Stimulated activated CD8-positive, alpha-beta memory T cell treated with anti-CD3 and anti-CD28 coated beads, Interleukin-7, amount 100 ng/mL, for 1 hour (primary cell): ENCODE measurements around the gene DMC1.
"Not testable (repeated sequence)": the region's sequence is repeated elsewhere in the genome, so short reads cannot be mapped to it uniquely, and the experiment has no call there.

Experiments used
- DNase-seq, 2 donors: peaks; one replicate each; pipeline ENCODE4 v3.0.0-alpha.2; 2020; ENCODE audit warnings: low read depth in 2 of 2

The DMC1 gene, protein sequence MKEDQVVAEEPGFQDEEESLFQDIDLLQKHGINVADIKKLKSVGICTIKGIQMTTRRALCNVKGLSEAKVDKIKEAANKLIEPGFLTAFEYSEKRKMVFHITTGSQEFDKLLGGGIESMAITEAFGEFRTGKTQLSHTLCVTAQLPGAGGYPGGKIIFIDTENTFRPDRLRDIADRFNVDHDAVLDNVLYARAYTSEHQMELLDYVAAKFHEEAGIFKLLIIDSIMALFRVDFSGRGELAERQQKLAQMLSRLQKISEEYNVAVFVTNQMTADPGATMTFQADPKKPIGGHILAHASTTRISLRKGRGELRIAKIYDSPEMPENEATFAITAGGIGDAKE

DNA sequence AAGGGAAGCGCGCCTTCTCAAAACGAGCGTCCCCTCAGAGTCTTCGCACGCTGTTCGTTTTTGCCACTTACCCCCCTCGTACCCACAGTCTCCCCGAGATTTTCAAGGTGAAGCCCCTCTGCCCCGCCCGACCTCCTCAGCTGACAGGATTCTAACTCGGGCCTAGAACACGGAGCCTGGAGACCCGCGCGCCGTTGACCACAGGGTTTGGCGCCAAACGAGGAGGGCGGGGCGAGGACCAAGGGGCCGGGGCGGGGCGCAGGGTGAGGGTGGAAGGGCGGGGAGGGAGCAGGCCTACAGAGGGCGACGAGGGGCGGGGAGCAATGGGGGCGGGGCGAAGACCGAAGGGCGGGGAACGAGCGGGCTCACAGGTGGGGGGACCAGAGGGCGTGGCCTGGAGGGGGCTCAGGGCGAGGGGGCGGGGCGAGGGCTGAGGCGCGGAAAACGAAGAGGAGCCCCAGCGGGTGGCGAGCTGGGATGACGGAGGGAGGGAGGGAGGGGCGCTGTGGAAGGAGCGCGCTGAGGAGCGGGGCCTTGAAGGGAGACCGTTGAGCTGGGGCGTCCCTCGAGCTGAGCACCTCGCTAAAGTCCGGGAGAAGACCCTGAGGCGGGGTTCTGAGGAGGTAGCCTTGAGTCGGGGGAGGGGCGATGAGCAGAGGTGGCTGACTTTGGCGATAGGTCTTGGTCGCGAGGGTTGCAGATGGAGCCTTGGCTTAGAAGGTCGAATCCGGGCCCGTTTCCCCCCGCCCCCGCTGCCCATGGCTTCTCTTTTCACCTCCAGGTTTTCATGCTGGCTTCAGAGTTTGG, at the start of gene DMC1:
Gene DMC1, minus strand, starts transcription at position 212 of the 807 bp plus-strand sequence. CDS start 1,927 bp downstream, outside the sequence.
- DNase-seq, result peak; percentile 91 to 97

DNA sequence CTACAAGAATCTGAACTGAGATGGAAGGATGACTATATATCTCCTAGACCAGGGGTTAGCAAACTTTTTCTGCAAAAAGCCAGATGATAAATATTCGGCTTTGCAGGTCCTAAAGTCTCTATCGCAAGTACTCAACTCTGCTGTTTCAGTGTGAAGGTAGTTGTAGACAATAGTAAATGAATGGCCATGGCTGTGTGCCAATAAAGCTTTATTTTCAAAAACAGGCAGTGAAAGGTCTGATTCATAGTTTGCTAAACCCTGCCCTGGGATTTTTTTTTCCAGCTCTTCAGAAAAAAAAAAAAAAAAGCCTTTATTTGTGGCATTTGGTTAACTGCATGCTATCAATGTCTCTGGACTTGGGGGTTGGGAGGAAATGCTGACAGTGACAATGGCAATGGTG, 48.7 kb upstream of the DMC1 start:
- DNase-seq, result no peak

DNA sequence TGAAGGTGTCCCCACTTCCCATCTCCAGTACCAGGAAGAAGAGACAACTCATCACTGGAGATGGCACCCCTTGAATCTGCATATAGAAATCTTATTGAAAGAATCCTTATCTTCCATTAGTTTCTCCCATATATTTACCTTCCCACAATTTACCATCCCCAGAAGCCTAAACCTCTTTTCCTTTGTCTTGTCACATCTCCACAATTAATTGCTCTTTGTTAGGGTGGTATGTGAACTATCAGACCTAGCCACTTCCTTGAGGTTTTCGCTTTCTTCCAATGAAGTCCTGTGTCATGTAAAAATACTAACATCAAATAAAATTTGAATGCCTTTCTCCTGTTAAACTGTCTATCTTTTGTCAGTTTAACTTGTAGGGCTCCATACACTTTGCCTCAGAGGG, 48.3 kb upstream of the DMC1 start:
- no peak for DNase-seq

DNA sequence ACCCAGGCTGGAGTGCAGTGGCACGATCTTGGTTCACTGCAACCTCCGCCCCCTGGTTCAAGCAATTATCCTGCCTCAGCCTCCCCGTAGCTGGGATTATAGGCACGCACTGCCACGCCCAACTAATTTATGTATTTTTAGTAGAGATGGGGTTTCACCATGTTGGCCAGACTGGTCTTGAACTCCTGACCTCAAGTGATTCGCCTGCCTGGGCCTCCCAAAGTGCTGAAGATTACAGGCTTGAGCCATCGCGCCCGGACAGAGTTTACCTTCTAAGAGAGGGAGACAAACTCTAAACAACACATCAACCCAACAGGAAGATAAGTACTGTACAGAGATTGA, 45.1 kb upstream of the DMC1 start:
- DNase-seq, result not testable (repeated sequence)

DNA sequence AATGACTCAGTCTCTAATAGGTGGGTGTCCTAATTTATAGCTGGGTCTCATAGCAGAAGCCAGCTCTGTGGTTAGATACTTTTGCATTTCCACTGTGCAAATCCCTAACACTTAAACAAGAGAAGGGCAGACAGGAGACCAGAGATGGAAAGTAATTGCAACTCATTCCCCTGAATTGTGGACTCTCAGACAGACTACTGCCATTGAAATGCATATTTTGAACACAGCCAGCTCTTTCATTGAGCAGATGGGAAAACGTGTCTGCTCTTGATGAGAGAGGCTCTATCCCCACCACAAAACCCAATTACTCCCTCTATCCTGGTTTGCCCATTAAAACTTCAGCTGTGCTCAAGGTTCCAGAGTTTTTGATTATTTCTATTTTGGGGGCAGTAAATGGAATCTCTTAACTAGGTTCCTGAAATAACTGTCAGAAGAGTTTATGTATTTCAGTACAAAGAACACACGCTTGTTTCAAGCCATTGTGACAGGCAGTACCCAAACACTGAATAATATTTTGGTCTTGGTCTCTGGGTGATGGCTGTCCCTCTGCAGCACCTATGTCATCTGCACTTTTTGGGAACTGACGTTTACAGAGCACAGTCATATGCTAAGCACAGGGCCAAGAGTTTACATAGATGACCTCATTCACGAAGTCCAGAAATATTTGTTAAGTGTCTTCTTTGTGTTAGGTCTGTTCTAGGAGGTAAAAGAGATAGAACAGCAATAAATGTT, 44.5 kb upstream of the DMC1 start:
- no peak for DNase-seq

DNA sequence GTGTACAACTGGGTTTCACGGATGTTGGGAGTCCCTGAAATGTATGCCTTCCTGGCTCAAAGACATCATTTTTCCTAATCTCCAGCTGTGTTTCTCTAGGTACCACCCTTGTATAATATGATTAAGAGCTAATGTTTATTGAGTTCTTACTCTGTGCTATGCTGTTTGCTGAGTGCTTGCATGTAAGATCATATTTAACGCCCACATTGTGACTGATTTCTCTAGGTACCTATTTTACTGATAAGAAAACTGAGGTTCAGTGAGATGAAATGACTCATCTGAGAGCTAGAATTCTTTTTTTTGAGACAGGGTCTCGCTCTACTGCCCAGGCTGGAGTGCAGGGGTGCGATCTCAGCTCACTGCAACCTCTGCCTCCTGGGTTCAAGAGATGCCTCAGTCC, 43.6 kb upstream of the DMC1 start:
- DNase-seq, result no peak

DNA sequence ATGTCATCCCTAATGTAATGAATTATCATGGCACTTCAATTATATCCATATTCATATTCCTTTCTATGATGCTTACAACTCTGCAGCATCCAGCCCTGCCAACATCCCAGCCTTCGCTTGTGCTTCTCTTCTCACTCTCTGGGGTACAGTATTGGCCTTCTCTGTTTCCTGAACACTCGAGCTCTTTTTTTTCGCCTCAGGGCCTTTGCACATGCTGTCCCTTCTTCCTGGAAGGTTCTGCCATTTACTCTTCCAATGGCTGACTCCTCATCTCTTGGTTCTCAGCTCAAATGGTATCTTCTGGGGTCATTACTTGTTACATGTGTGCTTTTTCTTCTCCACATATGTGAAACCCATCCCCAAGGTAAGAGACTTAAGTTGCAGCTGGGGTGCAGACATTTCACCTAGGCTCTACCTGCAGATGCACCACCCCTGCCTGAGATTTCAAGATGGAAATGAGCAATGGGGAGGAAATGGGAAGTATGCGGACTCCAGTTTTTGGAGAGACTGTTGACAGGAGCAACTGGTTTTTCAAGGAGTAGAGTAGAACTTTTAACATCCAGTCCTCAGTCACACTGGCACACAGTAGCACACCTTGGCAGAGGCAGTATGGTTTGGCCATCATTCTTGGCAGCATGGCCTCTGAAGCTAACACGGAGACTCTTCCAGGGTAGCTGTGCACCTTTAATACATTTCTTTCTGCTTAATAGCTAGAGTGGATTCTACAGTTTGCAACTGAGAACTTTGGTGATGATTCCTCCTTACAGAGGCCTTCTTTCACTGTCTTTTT, 42.4 kb upstream of the DMC1 start:
- no peak for DNase-seq

DNA sequence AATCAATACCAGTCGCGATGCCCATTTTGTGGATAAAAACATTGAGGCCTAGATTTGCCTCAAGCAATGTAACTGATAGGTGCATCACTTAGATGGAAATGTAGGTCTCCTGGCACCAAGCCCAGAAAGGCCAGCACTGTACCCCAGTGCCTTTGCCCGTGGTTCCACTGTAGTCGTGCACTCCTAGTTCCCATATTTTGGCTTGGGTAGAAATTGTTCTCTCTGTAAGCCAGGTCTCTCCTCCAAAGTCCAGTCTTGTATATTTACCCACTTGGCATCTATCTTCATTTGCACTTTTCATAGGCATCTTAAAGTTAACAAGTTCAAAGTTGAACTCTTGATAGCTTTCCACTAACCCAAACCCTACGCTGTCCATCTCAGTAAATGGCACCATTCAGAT, 41.6 kb upstream of the DMC1 start:
- DNase-seq, result no peak

DNA sequence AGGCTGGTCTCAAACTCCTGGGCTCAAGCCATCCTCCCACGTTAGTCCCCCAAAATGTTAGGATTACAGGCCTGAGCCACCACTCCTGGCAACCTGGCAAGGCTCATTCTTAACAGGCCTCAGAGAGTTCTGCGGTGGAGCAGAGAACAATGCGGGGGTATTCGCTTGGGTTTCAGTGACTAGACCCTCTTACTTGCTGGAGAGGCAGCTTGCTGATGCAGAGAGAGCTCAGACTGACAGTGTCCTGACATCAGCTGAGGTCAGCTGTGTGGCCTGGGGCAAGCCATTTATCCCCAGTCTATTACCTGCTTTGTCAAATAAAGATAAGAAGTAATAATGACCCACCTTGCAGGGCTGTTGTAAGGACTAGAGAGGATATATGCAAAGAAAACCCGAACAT, 40.3 kb upstream of the DMC1 start:
- no peak for DNase-seq

DNA sequence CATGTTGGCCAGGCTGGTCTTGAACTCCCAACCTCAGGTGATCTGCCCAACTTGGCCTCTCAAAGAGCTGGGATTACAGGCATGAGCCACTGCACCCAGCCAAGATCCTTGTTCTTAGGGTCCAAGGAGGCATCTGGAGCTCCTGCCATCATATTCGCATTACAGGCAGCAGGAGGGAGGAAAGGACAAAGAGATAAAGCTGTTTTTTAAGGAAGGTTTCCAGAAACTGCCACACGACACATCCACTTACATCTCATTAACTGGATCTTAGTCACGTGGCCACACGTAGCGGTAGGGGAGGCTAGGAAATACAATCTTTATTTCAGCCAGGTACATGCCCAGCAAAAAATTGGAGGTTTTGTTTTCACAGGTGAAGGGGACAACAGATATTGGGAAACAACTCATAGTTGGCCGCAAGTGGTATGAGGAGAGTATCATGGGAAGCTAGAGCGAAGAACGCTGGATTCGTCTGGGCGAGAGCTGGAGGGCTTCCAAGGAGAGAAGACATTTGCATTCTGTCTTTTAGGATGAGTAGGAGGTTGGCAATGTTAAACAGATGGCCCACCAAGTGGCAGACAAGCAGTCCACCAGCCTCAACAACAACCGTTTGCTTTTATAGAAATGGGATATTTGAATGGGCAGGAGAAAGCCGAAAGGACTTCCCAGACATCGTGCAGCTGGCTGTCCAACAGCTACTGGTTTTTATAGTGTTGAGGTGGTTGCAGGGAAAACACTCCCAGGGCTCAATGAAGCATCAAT, 39.2 kb upstream of the DMC1 start:
- DNase-seq, result no peak

DNA sequence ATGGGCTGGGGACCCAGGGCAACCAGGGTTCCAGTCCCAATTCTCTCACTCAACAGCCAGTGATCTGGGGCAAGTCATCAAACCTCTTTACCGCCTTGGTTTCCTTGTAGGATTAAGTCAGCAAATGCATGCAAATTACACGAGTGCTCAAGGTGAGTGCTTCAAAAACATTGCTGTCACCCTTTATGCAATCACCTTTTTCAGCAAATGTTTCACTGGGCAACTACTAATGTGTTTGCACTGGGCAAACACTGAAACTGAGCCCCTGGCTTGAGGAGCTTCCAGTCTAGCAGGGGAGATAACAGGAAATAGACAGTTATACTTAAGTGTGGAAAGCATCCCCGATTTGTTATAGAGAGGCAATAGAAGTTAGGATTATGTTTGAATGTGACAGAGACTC, 37.7 kb upstream of the DMC1 start:
- no peak for DNase-seq

DNA sequence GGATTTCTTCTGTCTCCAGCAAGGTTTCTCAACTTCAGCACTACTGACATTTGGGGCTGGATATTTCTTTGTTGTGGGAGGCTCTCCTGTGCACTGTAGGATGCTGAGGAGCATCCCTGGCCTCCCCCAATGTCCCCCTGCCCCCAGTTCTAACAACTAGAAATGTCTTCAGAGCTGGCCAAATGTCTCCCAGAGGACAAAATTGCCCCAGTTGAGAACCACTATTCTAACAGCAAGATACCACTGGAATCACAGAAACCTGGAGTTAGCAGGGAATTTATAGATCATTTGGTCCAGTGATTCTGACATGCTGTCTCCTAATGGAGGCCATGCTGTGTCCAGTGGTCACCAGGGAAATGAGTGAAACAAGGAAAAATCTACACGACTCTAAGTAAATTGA, 32.2 kb upstream of the DMC1 start:
- no peak for DNase-seq

DNA sequence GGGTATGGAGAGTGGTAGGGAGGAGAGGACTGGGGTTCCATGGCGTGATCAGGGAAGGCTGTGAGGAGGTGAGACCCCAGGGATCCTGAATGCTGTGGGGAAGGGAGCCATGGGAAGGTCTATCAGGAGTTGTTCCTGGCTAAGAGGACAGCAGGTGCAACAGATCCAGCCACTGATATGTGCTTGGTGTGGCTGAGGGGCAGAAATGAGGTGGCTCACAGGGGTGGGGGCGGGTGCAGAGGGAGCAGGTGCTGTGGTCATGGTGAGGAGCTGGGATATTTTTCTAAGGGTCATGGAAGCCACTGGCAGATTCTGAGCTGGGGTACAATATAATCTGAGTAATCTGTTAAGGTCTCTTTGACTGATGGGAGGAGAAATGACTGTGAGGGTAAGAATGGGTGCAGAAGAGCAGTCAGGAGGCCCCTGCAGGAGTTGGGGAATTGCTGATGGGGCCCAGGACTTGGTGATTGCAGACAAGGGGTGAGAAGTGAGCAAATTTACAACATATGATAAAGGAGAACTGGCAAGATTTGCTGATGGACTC, 31.3 kb upstream of the DMC1 start:
- no peak for DNase-seq

DNA sequence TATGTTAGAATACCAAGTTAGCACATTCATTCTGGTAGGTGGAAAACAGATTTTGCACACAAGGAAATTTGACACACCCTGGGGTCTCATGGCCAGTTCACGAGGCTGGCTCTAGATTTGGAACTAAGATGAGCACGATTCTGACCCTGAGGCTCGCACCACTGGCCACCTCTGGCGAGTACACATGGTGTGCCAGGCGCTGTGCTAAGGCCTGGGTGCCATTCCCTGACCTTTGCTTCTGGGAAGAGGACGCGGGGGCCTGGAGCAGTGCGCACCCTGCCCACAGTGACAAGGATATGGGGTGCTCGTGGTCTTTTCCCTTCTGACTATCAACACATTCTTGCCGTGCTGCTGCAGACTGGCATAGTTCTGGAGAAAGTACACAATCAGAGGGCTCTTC, 29.5 kb upstream of the DMC1 start:
- no peak for DNase-seq

DNA sequence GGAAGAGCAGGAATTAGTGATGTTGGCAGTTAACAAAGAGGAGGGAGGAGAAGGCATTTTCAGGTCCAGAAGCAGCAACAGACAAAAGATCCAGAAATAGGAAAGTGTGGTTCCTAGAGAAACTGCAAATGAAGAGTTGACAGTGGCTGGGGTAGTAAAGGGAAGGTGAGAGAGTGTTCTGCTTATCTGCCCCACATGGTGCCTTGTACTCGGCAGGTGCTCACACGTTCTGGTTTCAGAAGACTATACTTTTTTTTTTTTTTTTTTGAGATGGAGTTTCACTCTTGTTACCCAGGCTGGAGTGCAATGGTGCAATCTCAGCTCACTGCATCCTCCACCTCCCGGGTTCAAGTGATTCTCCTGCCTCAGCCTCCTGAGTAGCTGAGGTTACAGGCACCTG, 12.9 kb upstream of the DMC1 start:
- DNase-seq, result not testable (repeated sequence)

DNA sequence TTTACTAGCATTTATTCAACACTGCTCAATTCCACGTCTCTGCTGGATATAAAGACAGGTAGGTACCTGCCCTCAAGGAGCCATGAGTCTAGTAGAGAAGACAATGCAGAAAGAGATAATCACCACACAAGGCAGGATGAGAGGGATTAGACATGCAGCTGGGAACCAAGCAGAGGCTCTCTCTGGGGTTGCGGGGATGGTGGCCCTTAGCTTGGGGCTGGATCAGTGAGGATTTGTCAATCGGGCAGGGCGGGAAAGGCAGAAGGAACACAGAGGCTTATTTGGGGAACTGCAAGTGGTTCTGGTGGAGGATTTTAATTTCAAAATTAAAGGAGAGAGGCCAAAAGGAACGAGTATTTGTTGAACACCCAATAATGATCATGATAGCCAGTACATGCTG, 8.5 kb upstream of the DMC1 start:
- DNase-seq, result no peak

DNA sequence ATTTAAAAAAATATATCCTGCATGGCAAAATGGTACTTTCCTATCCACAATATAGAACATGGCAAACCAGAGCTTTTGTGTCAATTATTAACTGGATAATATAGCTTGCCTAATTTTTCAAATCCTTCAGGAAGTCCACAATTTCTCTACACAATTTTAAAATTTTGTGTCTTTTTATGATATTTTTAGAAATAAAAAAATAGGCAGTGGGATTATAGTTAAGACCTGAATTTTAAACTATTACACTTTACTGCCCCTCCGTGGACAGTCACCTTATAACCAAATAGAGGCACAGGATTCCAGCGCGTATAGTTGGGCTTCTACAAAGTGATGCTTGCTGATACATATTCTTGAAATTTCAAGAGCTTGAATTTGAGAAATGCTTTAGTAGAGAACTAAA, 2.1 kb upstream of the DMC1 start:
- peak in 1 of 2 donors; percentile 6 for DNase-seq

DNA sequence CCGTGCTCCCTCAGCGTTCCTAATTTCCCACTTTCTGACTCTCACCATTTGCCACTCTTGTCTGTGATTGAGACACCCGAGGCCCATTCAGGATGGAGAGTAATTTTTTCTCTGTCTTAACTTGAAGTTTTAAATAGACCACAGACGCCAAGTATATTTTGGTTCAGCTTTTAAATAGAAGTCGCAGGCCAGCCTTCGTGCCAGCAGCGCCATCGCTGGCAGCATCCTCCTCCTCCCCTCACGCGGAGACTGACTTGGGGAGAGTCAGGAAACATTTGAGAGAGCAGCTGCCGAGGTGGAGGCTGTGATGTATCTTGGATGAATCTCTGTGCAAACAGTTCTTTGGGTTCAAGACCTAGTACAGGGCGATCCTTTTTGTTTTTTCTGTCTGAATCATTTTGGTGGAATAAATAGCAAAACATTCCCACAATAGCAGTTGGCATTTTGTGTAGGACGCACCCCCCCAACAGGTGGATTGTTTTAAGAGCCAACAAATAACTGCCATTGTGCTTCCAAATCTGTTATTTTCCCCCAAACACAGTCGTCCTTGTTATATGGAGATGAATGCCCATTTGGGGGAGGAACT, 889 bp upstream of the DMC1 start:
- peak in 1 of 2 donors; percentile 2 for DNase-seq

DNA sequence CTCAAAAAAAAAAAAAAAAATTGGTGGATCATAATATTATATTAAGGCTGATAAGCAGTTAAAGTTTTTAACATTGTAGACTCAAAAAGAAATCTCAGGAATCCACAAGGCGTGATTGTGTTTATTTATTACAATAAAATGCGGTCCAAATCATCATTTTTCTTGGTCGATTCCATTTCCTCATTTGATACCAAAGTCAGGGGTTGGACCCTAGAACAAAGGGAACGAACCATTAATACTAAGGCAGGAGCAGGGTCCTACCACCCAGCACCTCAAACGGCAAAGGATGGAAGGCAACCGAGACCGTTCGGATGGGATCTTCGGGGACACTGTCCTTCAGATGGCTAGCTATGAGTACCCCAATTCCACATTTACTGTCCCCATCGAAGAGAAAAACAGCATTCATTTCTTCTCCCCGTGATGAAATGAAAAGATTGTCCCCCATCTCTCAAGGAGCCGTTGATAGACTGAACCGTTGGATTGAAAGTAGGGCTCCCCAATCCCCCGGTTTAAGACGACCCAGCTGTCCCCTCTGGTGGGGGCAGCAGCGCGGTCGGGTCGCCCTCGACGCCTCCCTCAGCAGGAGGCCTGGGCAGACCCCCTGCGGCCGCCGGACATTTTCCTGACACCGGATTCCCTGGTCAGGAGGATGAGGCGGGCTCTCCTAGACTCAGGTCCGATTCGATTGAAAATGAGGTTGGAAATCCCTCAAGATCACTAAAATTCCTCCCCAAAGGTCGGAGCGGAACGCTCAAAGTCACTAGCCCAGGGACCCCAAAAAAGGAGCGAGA, 607 bp downstream of the DMC1 start:
- no peak for DNase-seq
